Lung (tissue), 12 donors: ENCODE results near the gene CEP63. TPM values are rescaled to one million over a fixed set of nuclear protein-coding genes. Genes with fewer than 3 reads are reported as not detected.
A peak's percentile ranks its signal among the peaks of the same experiment; 100 is the strongest.

Experiments used
- ATAC-seq: fragments of 200-7000 bp; cut with Tn5 transposase; one replicate; pipeline ENCODE4 v1.9.1; 2020; ENCODE audit warnings: moderate number of reproducible peaks; ENCODE audit not compliant: insufficient read depth, low FRiP score
- DNase-seq, 3 donors: peaks; one replicate each; pipeline ENCODE4 v3.0.0-alpha.2; 2013 to 2017
- H3K27ac ChIP-seq, 2 donors: one replicate each; pipeline ENCODE4 v1.5.1; 2013; ENCODE audit warnings: mild to moderate bottlenecking in 2 of 2, moderate library complexity in 2 of 2, control low read depth in 1 of 2, inconsistent platforms in 1 of 2, low read depth in 1 of 2, low read length in 1 of 2
- H3K27me3 ChIP-seq, 3 donors: one replicate each; pipeline ENCODE4 v1.5.1; 2013; ENCODE audit warnings: low read length in 2 of 3; ENCODE audit not compliant: control insufficient read depth in 3 of 3, insufficient read depth in 3 of 3
- H3K36me3 ChIP-seq, 4 donors: one replicate each; pipeline ENCODE4 v1.5.1; 2013; ENCODE audit warnings: low read length in 4 of 4, mild to moderate bottlenecking in 1 of 4, moderate library complexity in 1 of 4; ENCODE audit not compliant: control insufficient read depth in 4 of 4, insufficient read depth in 4 of 4
- H3K4me1 ChIP-seq, 5 donors: one replicate each; pipeline ENCODE4 v1.5.1; 2013; ENCODE audit warnings: low read length in 5 of 5, mild to moderate bottlenecking in 2 of 5, moderate library complexity in 1 of 5; ENCODE audit not compliant: control insufficient read depth in 5 of 5, insufficient read depth in 5 of 5
- H3K4me3 ChIP-seq: one replicate; pipeline ENCODE4 v1.5.1; 2013; ENCODE audit warnings: mild to moderate bottlenecking, control low read depth, moderate library complexity
- H3K9ac ChIP-seq, 2 donors: one replicate each; pipeline ENCODE4 v1.5.1; 2013; ENCODE audit warnings: low read length in 2 of 2, control low read depth in 1 of 2; ENCODE audit not compliant: insufficient read depth in 1 of 2
- H3K9me3 ChIP-seq, 4 donors: one replicate each; pipeline ENCODE4 v1.5.1; 2013; ENCODE audit warnings: low read length in 3 of 4, mild to moderate bottlenecking in 1 of 4, moderate library complexity in 1 of 4; ENCODE audit not compliant: control insufficient read depth in 4 of 4, insufficient read depth in 3 of 4
- WGBS, 2 donors: extraction: QIAGEN DNeasy Blood & Tissue Kit; methylation state at CpG; one replicate each; pipeline ENCODE4 v1.1.7; 2013; 5-methylcytosine and 5-hydroxymethylcytosine counted together
- polyA plus RNA-seq, 2 donors: library from polyadenylated mRNA; stranded (reverse); fragments of 200-250 nt; gene quantifications; one replicate each; pipeline ENCODE4 v1.2.1, GENCODE V29; 2013
- total RNA-seq, 2 donors: library from RNA; depleted of rRNA in 1 of 2; stranded (reverse); fragments of >200 nt in 1 of 2; gene quantifications; one replicate each; pipeline ENCODE4 v1.2.1, GENCODE V29; 2014 to 2021
- TF ChIP-seq, protein P1 (sequence below): IDR thresholded peaks from 2 replicates; pipeline ENCODE4 v1.5.1; 2012; ENCODE audit warnings: mild to moderate bottlenecking; ENCODE audit errors: control extremely low read depth, extremely low read depth
- donor health status: control.
- donor health status: control.
- donor health status: Bipolar disorder and iron deficiency.
- donor health status: healthy.
- donor health status: DM: yes; HTN: yes; CAD: no.

Gene CEP63
- total and polyA plus RNA-seq, 4 donors = 12.4 to 50.1 (median 18.2) TPM

DNA sequence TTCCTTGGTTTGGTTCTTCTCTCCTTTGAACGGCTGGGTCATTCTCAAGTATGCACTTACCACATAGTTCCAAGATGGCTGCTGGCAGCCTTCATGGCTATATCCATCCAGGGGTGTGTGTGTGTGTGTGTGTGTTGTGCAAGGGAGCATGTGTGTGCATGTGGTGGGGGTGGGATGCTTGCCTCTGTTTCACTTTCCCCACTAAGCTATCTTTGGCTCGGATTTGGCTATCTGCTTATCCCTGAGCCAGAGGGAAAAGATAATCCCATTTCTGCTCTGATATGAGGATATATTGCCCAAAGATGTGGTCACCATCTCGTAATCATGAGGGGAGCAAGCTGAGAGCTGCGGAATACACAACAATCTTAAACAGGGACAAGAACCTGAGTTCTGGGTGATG lies 26.3 kb upstream of the CEP63 start:
- Histone ChIP-seq H3K27me3 (no peaks in the 10 kb centered on the region), H3K9me3 (peaks cover 0 to 2% (median 0%) of the 10 kb centered on the region in 4 donors), H3K9ac (no peak overlapping the region), H3K36me3 (no peaks in the 10 kb centered on the region), H3K27ac (no peak overlapping the region), H3K4me1 (peaks cover 0 to 29% (median 11%) of the 10 kb centered on the region in 5 donors), H3K4me3 (no peak overlapping the region)
- no peak for DNase-seq
- TF ChIP-seq, protein P1, sequence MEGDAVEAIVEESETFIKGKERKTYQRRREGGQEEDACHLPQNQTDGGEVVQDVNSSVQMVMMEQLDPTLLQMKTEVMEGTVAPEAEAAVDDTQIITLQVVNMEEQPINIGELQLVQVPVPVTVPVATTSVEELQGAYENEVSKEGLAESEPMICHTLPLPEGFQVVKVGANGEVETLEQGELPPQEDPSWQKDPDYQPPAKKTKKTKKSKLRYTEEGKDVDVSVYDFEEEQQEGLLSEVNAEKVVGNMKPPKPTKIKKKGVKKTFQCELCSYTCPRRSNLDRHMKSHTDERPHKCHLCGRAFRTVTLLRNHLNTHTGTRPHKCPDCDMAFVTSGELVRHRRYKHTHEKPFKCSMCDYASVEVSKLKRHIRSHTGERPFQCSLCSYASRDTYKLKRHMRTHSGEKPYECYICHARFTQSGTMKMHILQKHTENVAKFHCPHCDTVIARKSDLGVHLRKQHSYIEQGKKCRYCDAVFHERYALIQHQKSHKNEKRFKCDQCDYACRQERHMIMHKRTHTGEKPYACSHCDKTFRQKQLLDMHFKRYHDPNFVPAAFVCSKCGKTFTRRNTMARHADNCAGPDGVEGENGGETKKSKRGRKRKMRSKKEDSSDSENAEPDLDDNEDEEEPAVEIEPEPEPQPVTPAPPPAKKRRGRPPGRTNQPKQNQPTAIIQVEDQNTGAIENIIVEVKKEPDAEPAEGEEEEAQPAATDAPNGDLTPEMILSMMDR = no peak
- no peak for ATAC-seq
- WGBS, 2 donors = 88 to 90% methylated on average over 4 of the region's 4 CpGs

GRCh38 chr3:134460965-134461364 lies 24.9 kb upstream of the CEP63 start:
- 77 to 84% methylated on average over 2 of the region's 2 CpGs for WGBS, 2 donors

DNA sequence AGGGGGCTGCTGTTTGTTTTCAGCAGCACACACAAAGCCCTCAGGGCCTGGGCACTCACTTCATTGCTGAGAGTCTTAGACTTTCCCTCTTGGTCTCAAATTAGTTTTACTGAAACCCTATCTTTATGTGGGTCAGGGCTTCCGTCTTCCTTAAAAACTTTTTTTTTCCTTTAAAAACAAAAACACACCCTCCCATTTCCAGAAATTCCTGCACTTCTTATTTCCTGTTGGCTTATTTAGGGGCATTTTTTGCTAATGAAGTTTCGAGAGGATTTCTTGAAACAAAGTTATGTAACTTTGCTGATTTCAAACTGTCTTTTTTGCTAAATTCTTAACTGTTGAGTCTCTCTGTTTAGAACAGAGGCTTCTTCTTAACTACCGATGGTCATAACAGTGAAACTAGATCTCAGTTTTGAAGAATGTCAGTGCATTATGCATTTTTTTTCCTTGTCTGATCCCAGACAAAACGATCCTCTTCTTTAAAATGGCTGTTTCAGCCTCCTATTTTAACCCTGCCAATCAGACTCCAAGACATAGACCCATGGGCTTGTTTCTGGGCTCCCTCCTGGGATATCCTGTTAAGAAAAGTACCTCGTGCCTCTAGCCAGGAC lies 23.4 kb upstream of the CEP63 start:
- Histone ChIP-seq H3K9me3 (peaks cover 0 to 2% (median 0%) of the 10 kb centered on the region in 4 donors), H3K4me3 (no peak overlapping the region), H3K4me1 (peaks cover 0 to 58% (median 21%) of the 10 kb centered on the region in 5 donors), H3K27ac (peak overlapping the region; percentile 49 to 78), H3K27me3 (no peaks in the 10 kb centered on the region), H3K9ac (peak overlapping the region; percentile 4 to 68), H3K36me3 (no peaks in the 10 kb centered on the region)
- DNase-seq = peak in 2 of 3 donors; percentile 63 to 74
- TF ChIP-seq, protein P1 = no peak
- WGBS, 2 donors = 50 to 59% methylated on average over 5 of the region's 5 CpGs
- ATAC-seq = no peak

More at GRCh38 chr3:134460965-134461364, 24.9 kb upstream of the CEP63 start:
- DNase-seq (no peak), ATAC-seq (no peak)
- Histone ChIP-seq H3K4me1 (peaks cover 0 to 43% (median 14%) of the 10 kb centered on the region in 5 donors), H3K36me3 (no peaks in the 10 kb centered on the region), H3K27ac (no peak overlapping the region), H3K9ac (no peak overlapping the region), H3K4me3 (no peak overlapping the region), H3K9me3 (peaks cover 0 to 2% (median 0%) of the 10 kb centered on the region in 4 donors), H3K27me3 (no peaks in the 10 kb centered on the region)
- TF ChIP-seq, protein P1 = no peak
